Astrocyte (in vitro differentiated cells and primary cell): ENCODE measurements around the gene SBF1.

Source experiments
- CTCF ChIP-seq: IDR thresholded peaks from 2 replicates; pipeline ENCODE4 v1.5.1; 2011; ENCODE audit warnings: low read depth, mild to moderate bottlenecking, inconsistent platforms, low read length, moderate library complexity; ENCODE audit not compliant: insufficient read depth
- EZH2 ChIP-seq: IDR thresholded peaks from 2 replicates; pipeline ENCODE4 v1.6.1; 2012; ENCODE audit warnings: mild to moderate bottlenecking, low read length, inconsistent platforms; ENCODE audit not compliant: insufficient read depth

- TF ChIP-seq CTCF = no peak
- TF ChIP-seq EZH2 = no peak
Observed at GRCh38 chr22:50437511-50438304, 37.1 kb downstream of the SBF1 start.
